Sigmoid colon (tissue), 7 donors: ENCODE results near the gene PCNX1. TPM values are rescaled to one million over a fixed set of nuclear protein-coding genes. Genes with fewer than 3 reads are reported as not detected.

Source experiments
- DNase-seq: peaks from one replicate; pipeline ENCODE4 v3.0.0-alpha.2; 2019
- H3K27ac ChIP-seq, 4 donors: fragments of 200-600 bp; sonication (generic); one replicate each; pipeline ENCODE4 v1.5.1; 2016 to 2019; ENCODE audit warnings: mild to moderate bottlenecking in 1 of 4
- H3K27me3 ChIP-seq, 3 donors: fragments of 200-600 bp; sonication (generic); one replicate each; pipeline ENCODE4 v1.5.1; 2019; ENCODE audit warnings: mild to moderate bottlenecking in 1 of 3
- H3K36me3 ChIP-seq, 4 donors: fragments of 200-600 bp; sonication (generic); one replicate each; pipeline ENCODE4 v1.5.1; 2016 to 2019
- H3K4me1 ChIP-seq, 4 donors: fragments of 200-600 bp; sonication (generic); one replicate each; pipeline ENCODE4 v1.5.1; 2017 to 2019
- H3K4me3 ChIP-seq, 4 donors: fragments of 200-600 bp; sonication (generic); one replicate each; pipeline ENCODE4 v1.5.1; 2017 to 2019; ENCODE audit warnings: mild to moderate bottlenecking in 2 of 4, moderate library complexity in 1 of 4
- H3K9me3 ChIP-seq, 4 donors: fragments of 200-600 bp in 3 of 4; sonication (generic) in 3 of 4; one replicate each; pipeline versions ENCODE4 v1.5.1 to v1.6.1; 2013 to 2019
- EP300 ChIP-seq, 4 donors: sonication (generic); formaldehyde crosslinking; IDR thresholded peaks; one replicate each; pipeline ENCODE4 v1.6.1; 2017; ENCODE audit warnings: antibody characterized with exemption in 4 of 4
- POLR2A ChIP-seq, 2 donors: fragments of 450-650 bp; IDR thresholded peaks; one replicate each; pipeline ENCODE4 v1.6.1; 2016; ENCODE audit warnings: antibody characterized with exemption in 2 of 2, mild to moderate bottlenecking in 2 of 2, moderate library complexity in 2 of 2
- POLR2AphosphoS5 ChIP-seq, 4 donors: sonication (generic); formaldehyde crosslinking; IDR thresholded peaks; one replicate each; pipeline ENCODE4 v1.6.1; 2017; ENCODE audit warnings: antibody characterized with exemption in 4 of 4
- WGBS, 2 donors: extraction: QIAGEN DNeasy Blood & Tissue Kit; methylation state at CpG; one replicate each; pipeline ENCODE4 v1.1.7; 2013; 5-methylcytosine and 5-hydroxymethylcytosine counted together
- intact Hi-C: fragments of 100-400 bp; cut with DNase I; formaldehyde crosslinking; loops from one replicate; pipeline ENCODE4 v1.15.1; 2023
- polyA plus RNA-seq, 3 donors: library from polyadenylated mRNA; stranded (reverse); fragments of 200-250 nt; gene quantifications; one replicate each; pipeline ENCODE4 v1.2.3, GENCODE V29; 2013
- total RNA-seq, 4 donors: library from RNA; depleted of rRNA; stranded (reverse); fragments of >200 nt; gene quantifications; one replicate each; pipeline ENCODE4 v1.1.0, GENCODE V29; 2016
- TF ChIP-seq, protein P1 (sequence below), 4 experiments: fragments of 450-650 bp in 3 of 4; fragments of 200-600 bp in 1 of 4; IDR thresholded peaks; one replicate each; pipeline ENCODE4 v1.5.1; 2016 to 2019; ENCODE audit warnings: antibody characterized with exemption in 4 of 4, mild to moderate bottlenecking in 3 of 4, moderate library complexity in 2 of 4
- donor health status: healthy with polysubstance abuse.
- donor health status: Bipolar disorder and iron deficiency.
- donor health status: healthy.

The PCNX1 gene
- total and polyA plus RNA-seq, 7 donors: 1.2 to 73.9 (median 62.8) TPM

DNA sequence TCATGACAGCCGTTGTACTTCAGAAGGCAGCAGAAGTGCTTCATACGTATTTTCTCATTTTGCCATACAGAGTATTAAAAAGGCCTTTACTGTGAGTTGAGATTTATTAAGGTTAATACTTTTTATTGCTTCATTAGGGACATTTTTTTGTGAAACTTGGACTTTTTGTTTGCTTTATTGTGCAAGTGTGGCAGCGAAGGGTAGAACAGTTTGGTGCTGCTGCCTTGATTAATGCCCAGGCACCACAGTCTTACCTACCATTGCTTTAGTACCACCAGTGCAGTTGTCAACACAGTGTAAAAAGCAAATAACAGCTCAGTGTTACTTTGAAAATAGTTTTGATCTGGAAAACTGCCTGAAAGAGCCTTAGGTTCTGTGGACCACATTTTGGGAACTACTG is 147.4 kb downstream of the PCNX1 start:
- TF ChIP-seq, protein P1, sequence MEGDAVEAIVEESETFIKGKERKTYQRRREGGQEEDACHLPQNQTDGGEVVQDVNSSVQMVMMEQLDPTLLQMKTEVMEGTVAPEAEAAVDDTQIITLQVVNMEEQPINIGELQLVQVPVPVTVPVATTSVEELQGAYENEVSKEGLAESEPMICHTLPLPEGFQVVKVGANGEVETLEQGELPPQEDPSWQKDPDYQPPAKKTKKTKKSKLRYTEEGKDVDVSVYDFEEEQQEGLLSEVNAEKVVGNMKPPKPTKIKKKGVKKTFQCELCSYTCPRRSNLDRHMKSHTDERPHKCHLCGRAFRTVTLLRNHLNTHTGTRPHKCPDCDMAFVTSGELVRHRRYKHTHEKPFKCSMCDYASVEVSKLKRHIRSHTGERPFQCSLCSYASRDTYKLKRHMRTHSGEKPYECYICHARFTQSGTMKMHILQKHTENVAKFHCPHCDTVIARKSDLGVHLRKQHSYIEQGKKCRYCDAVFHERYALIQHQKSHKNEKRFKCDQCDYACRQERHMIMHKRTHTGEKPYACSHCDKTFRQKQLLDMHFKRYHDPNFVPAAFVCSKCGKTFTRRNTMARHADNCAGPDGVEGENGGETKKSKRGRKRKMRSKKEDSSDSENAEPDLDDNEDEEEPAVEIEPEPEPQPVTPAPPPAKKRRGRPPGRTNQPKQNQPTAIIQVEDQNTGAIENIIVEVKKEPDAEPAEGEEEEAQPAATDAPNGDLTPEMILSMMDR (IDR thresholded peaks at IDR 0.05): no peak
- TF ChIP-seq POLR2A (IDR thresholded peaks at IDR 0.05) (no peak), EP300 (IDR thresholded peaks at IDR 0.05) (no peak), POLR2AphosphoS5 (IDR thresholded peaks at IDR 0.05) (no peak)
- intact Hi-C loops: no loop called here
- H3K9me3 ChIP-seq: no peaks in the 10 kb centered on the region
- no peak for DNase-seq
- no peaks in the 10 kb centered on the region for H3K4me1 ChIP-seq
- H3K27me3 ChIP-seq: no peaks in the 10 kb centered on the region
- peaks cover 4 to 88% (median 13%) of the 10 kb centered on the region in 4 donors for H3K36me3 ChIP-seq
- WGBS, 2 donors: 97% methylated on average over 3 of the region's 3 CpGs
- no peak overlapping the region for H3K27ac ChIP-seq
- no peak overlapping the region for H3K4me3 ChIP-seq

DNA sequence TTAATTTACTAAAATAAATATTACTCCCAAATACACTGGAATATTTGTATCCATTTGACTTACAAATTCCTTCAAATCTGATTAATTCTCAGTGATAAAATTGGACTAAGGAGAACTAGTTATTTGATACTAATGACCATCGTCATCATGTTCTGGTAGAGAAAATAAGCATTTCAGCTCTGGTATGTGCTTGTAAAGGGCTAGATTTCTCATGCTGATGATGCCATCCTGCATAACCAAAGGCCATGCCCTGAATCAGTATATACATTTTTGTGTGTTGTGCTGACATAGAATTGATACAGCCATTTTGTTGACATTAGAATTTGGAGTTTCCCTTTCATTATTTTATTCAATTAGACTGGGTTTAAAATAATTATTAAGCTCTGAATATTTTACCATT is 148.9 kb downstream of the PCNX1 start:
- intact Hi-C loops: no loop called here
- no peak overlapping the region for H3K27ac ChIP-seq
- no peaks in the 10 kb centered on the region for H3K27me3 ChIP-seq
- TF ChIP-seq, protein P1 (IDR thresholded peaks at IDR 0.05): no peak
- H3K4me1 ChIP-seq: no peaks in the 10 kb centered on the region
- H3K4me3 ChIP-seq: no peak overlapping the region
- 99 to 100% methylated on average over 1 of the region's 1 CpG for WGBS, 2 donors
- H3K36me3 ChIP-seq: peaks cover 14 to 95% (median 15%) of the 10 kb centered on the region in 4 donors
- no peak for DNase-seq
- no peaks in the 10 kb centered on the region for H3K9me3 ChIP-seq

DNA sequence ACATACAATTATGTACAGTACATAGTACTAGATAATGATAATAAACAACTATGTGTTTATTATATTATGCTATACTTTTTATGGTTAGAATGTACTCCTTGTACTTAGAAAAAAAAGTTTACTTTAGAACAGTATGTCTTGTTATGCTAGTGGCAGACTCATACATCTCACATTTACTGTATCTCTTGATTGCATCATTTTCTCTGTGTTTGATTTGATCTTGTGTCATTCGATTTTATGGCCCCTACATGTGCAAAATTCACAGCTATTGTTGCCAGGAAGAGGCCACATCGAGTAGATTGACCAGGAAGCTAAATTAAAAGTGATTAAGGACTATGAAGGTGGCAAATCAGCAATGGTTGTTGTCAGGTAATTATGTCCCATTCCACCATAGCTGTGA is 153.0 kb downstream of the PCNX1 start:
- H3K27me3 ChIP-seq: no peaks in the 10 kb centered on the region
- intact Hi-C loops: no loop called here
- no peak for TF ChIP-seq EP300 (IDR thresholded peaks at IDR 0.05)
- no peak for TF ChIP-seq POLR2AphosphoS5 (IDR thresholded peaks at IDR 0.05)
- TF ChIP-seq, protein P1 (IDR thresholded peaks at IDR 0.05): no peak
- TF ChIP-seq POLR2A (IDR thresholded peaks at IDR 0.05): no peak
- no peaks in the 10 kb centered on the region for H3K4me1 ChIP-seq
- 16 to 62% methylated on average over 2 of the region's 2 CpGs for WGBS, 2 donors
- H3K4me3 ChIP-seq: no peak overlapping the region
- no peaks in the 10 kb centered on the region for H3K9me3 ChIP-seq
- DNase-seq: no peak
- H3K27ac ChIP-seq: no peak overlapping the region
- H3K36me3 ChIP-seq: peaks cover 5 to 75% (median 16%) of the 10 kb centered on the region in 4 donors

DNA sequence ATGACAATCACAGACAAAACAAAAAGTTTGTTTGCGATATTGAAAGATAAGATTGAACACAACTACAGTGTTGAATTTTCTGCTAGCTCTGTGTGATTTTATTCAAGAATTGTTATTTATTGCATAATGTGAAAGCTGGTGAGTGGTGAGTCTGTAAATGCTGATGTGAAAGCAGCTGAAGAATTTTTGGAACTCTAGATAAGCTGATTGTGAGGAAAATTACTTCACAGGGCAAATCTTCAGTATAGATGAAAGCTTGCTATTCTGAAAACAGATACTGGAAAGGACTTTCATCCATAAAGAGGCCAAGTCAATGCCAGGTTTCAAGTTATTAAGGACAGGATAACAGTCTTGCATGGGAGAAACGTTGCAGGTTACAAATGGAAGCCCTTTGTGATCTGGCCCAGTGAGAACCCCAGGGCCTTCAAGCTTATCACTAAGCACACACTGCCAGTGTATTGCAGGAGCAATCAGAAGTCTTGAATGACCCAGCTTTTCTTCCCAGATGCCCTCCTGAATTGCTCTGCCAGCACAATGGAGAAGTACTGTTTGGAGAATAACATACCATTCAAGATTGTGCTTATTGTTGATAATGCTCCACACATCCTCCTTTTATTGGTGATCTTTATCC is 153.7 kb downstream of the PCNX1 start:
- WGBS, 2 donors: 66 to 88% methylated on average over 2 of the region's 2 CpGs
- Histone ChIP-seq H3K27me3 (no peaks in the 10 kb centered on the region), H3K27ac (no peak overlapping the region), H3K9me3 (no peaks in the 10 kb centered on the region), H3K36me3 (peaks cover 5 to 68% (median 16%) of the 10 kb centered on the region in 4 donors), H3K4me3 (no peak overlapping the region), H3K4me1 (no peaks in the 10 kb centered on the region)
- intact Hi-C loops: no loop called here
- no peak for DNase-seq
- TF ChIP-seq POLR2AphosphoS5 (IDR thresholded peaks at IDR 0.05): no peak
- no peak for TF ChIP-seq POLR2A (IDR thresholded peaks at IDR 0.05)
- TF ChIP-seq, protein P1 (IDR thresholded peaks at IDR 0.05): no peak
- no peak for TF ChIP-seq EP300 (IDR thresholded peaks at IDR 0.05)

DNA sequence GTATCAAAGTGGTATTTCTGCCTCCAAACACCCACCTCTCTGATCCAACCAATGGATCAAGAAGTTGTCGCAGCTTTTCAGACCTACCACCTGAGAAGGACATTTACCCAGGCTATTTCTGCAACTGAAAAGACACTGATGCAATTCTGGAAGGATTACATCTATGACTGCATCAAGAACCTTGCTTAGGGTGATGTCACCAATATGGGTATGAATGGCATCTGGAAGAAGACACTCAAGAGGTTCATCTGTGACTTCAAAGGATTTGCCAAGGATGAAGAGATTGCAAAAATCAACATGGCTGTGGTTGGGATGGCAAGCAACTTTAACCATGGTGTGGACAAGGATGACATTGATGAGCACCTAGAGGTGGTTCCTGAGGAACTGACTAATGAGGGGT is 154.2 kb downstream of the PCNX1 start:
- 97 to 100% methylated on average over 1 of the region's 1 CpG for WGBS, 2 donors
- H3K4me1 ChIP-seq: no peaks in the 10 kb centered on the region

More for the DNA sequence above, 154.2 kb downstream of the PCNX1 start:
- intact Hi-C loops: no loop called here
- TF ChIP-seq POLR2A (IDR thresholded peaks at IDR 0.05) (no peak), EP300 (IDR thresholded peaks at IDR 0.05) (no peak), POLR2AphosphoS5 (IDR thresholded peaks at IDR 0.05) (no peak)
- TF ChIP-seq, protein P1 (IDR thresholded peaks at IDR 0.05): no peak
- Histone ChIP-seq H3K4me3 (no peak overlapping the region), H3K36me3 (peaks cover 5 to 63% (median 16%) of the 10 kb centered on the region in 4 donors), H3K27ac (no peak overlapping the region), H3K27me3 (no peaks in the 10 kb centered on the region), H3K9me3 (no peaks in the 10 kb centered on the region)
- DNase-seq: no peak
